Peyer's patch (tissue), 4 donors: ENCODE measurements around the gene INSC.

Experiments
- CTCF ChIP-seq, 6 experiments: fragments of 450-650 bp in 4 of 6; fragments of 200-600 bp in 2 of 6; sonication (generic) in 1 of 6; IDR thresholded peaks; one replicate each; pipeline ENCODE4 v1.5.1; 2017 to 2019; ENCODE audit warnings: antibody characterized with exemption in 6 of 6, mild to moderate bottlenecking in 3 of 6, moderate library complexity in 1 of 6
- POLR2A ChIP-seq, 2 donors: fragments of 450-650 bp; IDR thresholded peaks; one replicate each; pipeline ENCODE4 v1.5.1; 2017; ENCODE audit warnings: antibody characterized with exemption in 2 of 2, mild to moderate bottlenecking in 2 of 2, moderate library complexity in 2 of 2

DNA sequence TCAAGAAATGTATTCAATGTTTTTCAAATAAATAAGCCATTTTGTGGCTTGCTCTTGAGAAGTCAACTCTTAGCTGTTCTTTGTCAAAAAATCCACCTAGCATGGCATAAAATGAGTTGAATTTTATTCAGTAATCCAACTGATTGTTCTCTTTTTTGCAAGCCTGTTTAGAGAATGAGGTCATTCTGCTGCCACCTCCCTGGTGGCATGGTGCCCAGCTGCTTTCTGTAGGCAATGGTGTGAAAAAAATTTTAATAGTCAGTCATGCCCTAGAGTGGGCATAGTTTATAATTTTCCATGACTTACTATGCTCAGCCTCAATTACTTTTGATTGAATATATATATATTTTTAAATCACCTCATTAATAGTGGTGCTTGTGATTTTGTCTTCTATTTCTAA lies 177.2 kb downstream of the INSC start:
- no peak for TF ChIP-seq CTCF (IDR thresholded peaks at IDR 0.05)
- no peak for TF ChIP-seq POLR2A (IDR thresholded peaks at IDR 0.05)
